ENCODE results near the gene APOBEC3B.
"Not testable (repeated sequence)": the region's sequence is repeated elsewhere in the genome, so short reads cannot be mapped to it uniquely, and the experiment has no call there.

Gene APOBEC3B

GRCh38 chr22:39031434-39032295, 49.5 kb downstream of the APOBEC3B start:
- DNase-seq (ENCODE audit: low read depth): not testable (repeated sequence)

- not testable (repeated sequence) for DNase-seq (ENCODE audit: low read depth)
These were observed 54.9 kb downstream of the APOBEC3B start for GRCh38 chr22:39037071-39037470.

- no peak for DNase-seq (ENCODE audit: low read depth)
These were observed 57.4 kb downstream of the APOBEC3B start for GRCh38 chr22:39039306-39040126.

GRCh38 chr22:39040155-39040537, 58.0 kb downstream of the APOBEC3B start:
- DNase-seq (ENCODE audit: low read depth): not testable (repeated sequence)

GRCh38 chr22:39040538-39041296, 58.6 kb downstream of the APOBEC3B start, which contains the start of gene APOBEC3F:
Gene APOBEC3F (plus strand): TSS chr22:39040864. CDS start chr22:39040961, 97 bp downstream.
- DNase-seq (ENCODE audit: low read depth): peak; percentile 64

- DNase-seq (ENCODE audit: low read depth): no peak
These were observed 59.8 kb downstream of the APOBEC3B start for GRCh38 chr22:39041908-39042307.
